Keratinocyte (primary cell): ENCODE data around the gene LIN7A. TPM values are rescaled to one million over a fixed set of nuclear protein-coding genes. Genes with fewer than 3 reads are reported as not detected.

Experiments used
- DNase-seq: peaks from one replicate; pipeline ENCODE4 v3.0.0-alpha.2; 2011; ENCODE audit warnings: low read depth, missing footprints, low spot score
- FAIRE-seq: peaks from 2 replicates; lab custom pipeline; 2011; peaks lifted over from hg19 to GRCh38; lab: Jason Lieb, UNC
- H2AFZ ChIP-seq: 2 replicates; pipeline ENCODE4 v1.6.0; 2012; ENCODE audit warnings: low read length, control low read depth, inconsistent platforms; ENCODE audit not compliant: control insufficient read depth
- H3K27ac ChIP-seq: 2 replicates; pipeline ENCODE4 v1.5.1; 2011; ENCODE audit warnings: low read length; ENCODE audit not compliant: control insufficient read depth, insufficient read depth
- H3K27me3 ChIP-seq: 3 replicates; pipeline ENCODE4 v1.6.0; 2011; ENCODE audit warnings: low read length; ENCODE audit not compliant: control insufficient read depth, insufficient read depth; ENCODE audit errors: extremely low read depth
- H3K36me3 ChIP-seq, 2 experiments: 2 replicates in 1 of 2; 3 replicates in 1 of 2; pipeline ENCODE4 v1.5.1; 2011; ENCODE audit warnings: low read length in 2 of 2, mild to moderate bottlenecking in 1 of 2; ENCODE audit not compliant: control insufficient read depth in 2 of 2, insufficient read depth in 2 of 2; ENCODE audit errors: extremely low read depth in 1 of 2
- H3K4me1 ChIP-seq: 3 replicates; pipeline ENCODE4 v1.5.1; 2011; ENCODE audit warnings: low read length; ENCODE audit not compliant: control insufficient read depth, insufficient read depth; ENCODE audit errors: extremely low read depth
- H3K4me2 ChIP-seq: 3 replicates; pipeline ENCODE4 v1.6.0; 2011; ENCODE audit warnings: low read depth, low read length; ENCODE audit not compliant: control insufficient read depth, insufficient read depth; ENCODE audit errors: extremely low read depth
- H3K4me3 ChIP-seq, 3 experiments: fragments of 200-600 bp in 1 of 3; sonication (generic) in 1 of 3; 2 replicates in 2 of 3; 3 replicates in 1 of 3; pipeline ENCODE4 v1.5.1; 2011 to 2016; ENCODE audit warnings: low read length in 3 of 3, mild to moderate bottlenecking in 3 of 3, control low read depth in 2 of 3, inconsistent platforms in 1 of 3, low read depth in 1 of 3, mixed read lengths in 1 of 3, mixed run types in 1 of 3, moderate library complexity in 1 of 3; ENCODE audit not compliant: control insufficient read depth in 2 of 3, insufficient read depth in 2 of 3; ENCODE audit errors: extremely low read depth in 1 of 3
- H3K79me2 ChIP-seq: 2 replicates; pipeline ENCODE4 v1.6.0; 2012; ENCODE audit warnings: low read length; ENCODE audit not compliant: control insufficient read depth, insufficient read depth
- H3K9ac ChIP-seq: 3 replicates; pipeline ENCODE4 v1.6.0; 2011; ENCODE audit warnings: low read length; ENCODE audit not compliant: control insufficient read depth, insufficient read depth; ENCODE audit errors: extremely low read depth
- H3K9me1 ChIP-seq: 3 replicates; pipeline ENCODE4 v1.6.0; 2011; ENCODE audit warnings: low read length; ENCODE audit not compliant: control insufficient read depth, insufficient read depth; ENCODE audit errors: extremely low read depth
- H3K9me3 ChIP-seq: 2 replicates; pipeline ENCODE4 v1.5.1; 2012; ENCODE audit warnings: low read depth, low read length; ENCODE audit not compliant: control insufficient read depth
- H4K20me1 ChIP-seq: 3 replicates; pipeline ENCODE4 v1.6.0; 2011; ENCODE audit warnings: low read length; ENCODE audit not compliant: control insufficient read depth, insufficient read depth; ENCODE audit errors: extremely low read depth
- CTCF ChIP-seq, 3 experiments: IDR thresholded peaks in 1 of 3; conservative IDR thresholded peaks in 1 of 3; optimal IDR thresholded peaks in 1 of 3; 2 replicates in 2 of 3; 3 replicates in 1 of 3; pipeline versions ENCODE3 to v1.5.1; 2011; ENCODE audit warnings: low read length in 3 of 3, mild to moderate bottlenecking in 3 of 3, moderate library complexity in 2 of 3, control low read depth in 1 of 3, inconsistent platforms in 1 of 3; ENCODE audit not compliant: insufficient read depth in 2 of 3; ENCODE audit errors: extremely low read depth in 1 of 3
- EZH2 ChIP-seq: IDR thresholded peaks from one replicate; pipeline ENCODE4 v1.6.1; 2012; ENCODE audit warnings: inconsistent platforms, mild to moderate bottlenecking, low read length, moderate library complexity
- dilution Hi-C: fragments of 300-500 bp; cut with MboI; formaldehyde crosslinking; loops from one replicate; pipeline ENCODE4 v1.7.0; 2020; ENCODE audit warnings: low sequenced_read_pairs; ENCODE audit not compliant: extremely low pct_ligation_motif_present
- polyA plus RNA-seq, 5 experiments: library from polyadenylated mRNA; depleted of rRNA in 3 of 5; stranded (reverse) in 3 of 5; stranded (forward) in 1 of 5; unstranded in 1 of 5; fragments of >200 nt; gene quantifications; 1 replicate in 1 of 5; 2 replicates in 3 of 5; 3 replicates in 1 of 5; pipeline versions ENCODE4 v1.2.1 to v1.2.3, GENCODE V29; 2011 to 2012; ENCODE audit warnings: missing spikeins in 2 of 5, low read depth in 1 of 5, low replicate concordance in 1 of 5

LIN7A gene
- polyA plus RNA-seq, 1 donor (not counting 4 experiments of a cell fraction or from before 2014, with no cell fraction given): not detected

GRCh38 chr12:80861641-80862378 is 75.9 kb downstream of the LIN7A start:
- H3K4me1 ChIP-seq: no peaks in the 10 kb centered on the region
- H3K4me2 ChIP-seq: no peak overlapping the region
- no peak overlapping the region for H2AFZ ChIP-seq
- H3K27me3 ChIP-seq: no peaks in the 10 kb centered on the region
- no peak overlapping the region for H3K4me3 ChIP-seq
- no peak overlapping the region for H3K9ac ChIP-seq
- no peaks in the 10 kb centered on the region for H3K9me3 ChIP-seq
- H3K27ac ChIP-seq: no peak overlapping the region
- H3K79me2 ChIP-seq: no peaks in the 10 kb centered on the region
- FAIRE-seq: no peak
- no peak for TF ChIP-seq CTCF (optimal IDR thresholded peaks at IDR 0.05 in 1 of 3, IDR thresholded peaks at IDR 0.05 in 1 of 3, conservative IDR thresholded peaks at IDR 0.05 in 1 of 3; ENCODE audit: extremely low read depth in 1 of 3, insufficient read depth in 2 of 3, low read length in 3 of 3)
- TF ChIP-seq EZH2: no peak
- H3K9me1 ChIP-seq: no peaks in the 10 kb centered on the region
- dilution Hi-C loops: no loop called here
- no peak for DNase-seq
- H3K36me3 ChIP-seq: no peaks in the 10 kb centered on the region
- H4K20me1 ChIP-seq: no peaks in the 10 kb centered on the region

DNA sequence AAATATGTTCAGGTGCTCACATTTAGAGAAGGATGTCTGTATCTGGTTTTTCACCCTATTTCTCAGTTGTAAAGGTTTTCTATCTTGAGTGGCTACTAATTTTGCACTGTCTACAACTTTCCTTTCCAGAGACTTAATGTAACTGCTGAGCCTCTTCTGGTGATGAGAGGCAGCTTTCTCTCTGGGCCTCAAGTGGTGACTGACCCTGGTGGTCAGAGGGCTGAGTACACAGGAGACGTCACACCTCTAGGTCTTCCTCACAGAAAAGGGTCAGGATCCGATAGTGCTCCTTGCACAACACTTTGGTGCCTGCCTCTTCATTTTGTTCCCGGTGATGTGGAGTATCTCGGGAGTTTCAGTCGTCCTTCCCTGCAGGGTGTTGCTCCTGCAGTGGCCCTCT is 76.8 kb downstream of the LIN7A start:
- dilution Hi-C loops: no loop called here
- no peak for DNase-seq
- Histone ChIP-seq H3K4me3 (no peak overlapping the region), H3K4me2 (no peak overlapping the region), H3K9ac (no peak overlapping the region), H2AFZ (no peak overlapping the region), H3K27ac (no peak overlapping the region), H3K9me3 (no peaks in the 10 kb centered on the region), H3K9me1 (no peaks in the 10 kb centered on the region), H3K36me3 (no peaks in the 10 kb centered on the region), H3K4me1 (no peaks in the 10 kb centered on the region), H3K27me3 (no peaks in the 10 kb centered on the region), H4K20me1 (no peaks in the 10 kb centered on the region), H3K79me2 (no peaks in the 10 kb centered on the region)
- TF ChIP-seq EZH2 (no peak), CTCF (optimal IDR thresholded peaks at IDR 0.05 in 1 of 3, IDR thresholded peaks at IDR 0.05 in 1 of 3, conservative IDR thresholded peaks at IDR 0.05 in 1 of 3; ENCODE audit: extremely low read depth in 1 of 3, insufficient read depth in 2 of 3, low read length in 3 of 3) (no peak)
- no peak for FAIRE-seq
